Stimulated activated CD8-positive, alpha-beta memory T cell treated with anti-CD3 and anti-CD28 coated beads, Interleukin-15, amount 100 ng/mL, for 48 hours (primary cell): ENCODE measurements around the gene LETM1.

ENCODE experiments used
- DNase-seq, 2 donors: peaks; one replicate each; pipeline ENCODE4 v3.0.0-alpha.2; 2020; ENCODE audit warnings: low read depth in 2 of 2

LETM1 gene

DNA sequence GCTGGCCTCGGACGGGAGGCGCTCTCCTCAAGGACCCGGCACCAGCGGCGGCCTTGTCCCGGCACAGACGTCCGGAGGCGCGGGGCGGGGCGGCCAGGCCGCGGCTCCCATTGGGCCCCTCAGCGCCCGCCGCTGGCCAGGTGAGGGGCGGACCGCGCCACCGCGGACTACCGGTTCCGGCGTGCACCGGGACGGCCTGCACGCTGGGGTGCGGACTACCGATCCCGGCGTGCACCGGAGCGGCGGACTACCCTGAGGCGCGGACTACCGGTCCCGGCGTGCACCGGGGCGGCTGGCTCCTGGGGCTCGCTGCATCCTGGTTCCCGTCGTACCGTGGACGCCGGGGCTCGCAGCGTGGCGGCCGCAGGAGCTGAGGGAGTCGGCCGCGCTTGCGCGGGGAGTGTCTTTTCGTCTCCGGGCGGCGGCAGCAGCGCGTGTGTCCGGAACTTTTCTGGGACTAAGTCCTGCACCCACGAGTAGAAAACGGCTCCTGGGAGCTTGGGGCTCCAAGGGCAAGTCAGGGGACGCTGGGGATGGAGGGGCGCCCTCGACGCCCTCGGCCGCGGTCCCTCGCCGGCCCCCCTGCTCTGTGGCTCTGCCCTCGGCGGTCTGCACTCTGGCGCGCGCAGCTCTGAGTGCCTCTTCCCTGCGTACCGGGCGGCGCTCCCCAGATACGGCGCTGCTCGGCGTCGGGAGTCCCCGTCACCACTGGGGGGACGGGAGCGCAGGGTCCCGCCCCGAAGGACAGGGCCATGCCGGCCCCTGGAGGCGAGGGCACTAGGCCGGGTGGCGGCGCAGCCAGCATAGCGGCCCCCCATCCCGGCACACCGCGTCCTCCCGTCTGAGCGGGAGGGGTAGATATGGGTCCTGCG lies at the start of gene LETM1:
Gene LETM1, minus strand, starts transcription at position 86 of the 872 bp plus-strand sequence. CDS start 206 bp downstream, outside the sequence.
- DNase-seq, result peak; percentile 92 to 95

DNA sequence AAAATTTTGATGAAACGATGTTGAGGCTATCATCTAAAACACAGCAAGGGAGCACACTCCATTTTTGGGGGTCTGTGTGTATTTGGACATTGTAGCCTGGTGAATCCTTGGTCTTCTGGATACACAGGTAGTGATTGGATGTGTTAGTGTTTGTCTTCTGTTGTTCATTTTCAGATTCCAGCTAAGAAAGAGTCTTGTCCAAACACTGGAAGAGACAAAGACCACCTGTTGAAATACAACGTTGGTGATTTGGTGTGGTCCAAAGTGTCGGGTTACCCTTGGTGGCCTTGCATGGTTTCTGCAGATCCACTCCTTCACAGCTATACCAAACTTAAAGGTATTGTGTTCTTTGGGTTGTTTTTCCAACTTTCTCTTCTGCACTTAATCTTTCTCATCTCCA lies 48.1 kb upstream of the LETM1 start:
- no peak for DNase-seq

DNA sequence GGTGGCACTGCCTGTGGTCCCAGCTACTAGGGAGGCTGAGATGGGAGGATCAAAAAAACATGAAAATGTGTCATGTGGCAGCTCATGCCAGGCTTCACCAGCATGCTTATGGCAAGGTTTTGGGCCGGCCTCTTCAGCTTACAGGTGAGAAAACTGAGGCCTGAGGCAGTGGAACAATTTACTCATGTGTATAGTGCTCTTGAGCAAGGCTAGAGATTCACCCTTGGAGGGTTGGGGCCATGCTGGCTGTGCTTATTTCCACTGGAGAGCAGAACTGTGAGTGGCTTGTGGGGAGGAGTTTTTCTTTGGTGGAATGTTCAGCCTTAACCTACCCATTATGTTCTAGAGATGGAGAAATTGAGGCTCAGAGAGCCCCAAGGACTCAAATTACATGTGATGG lies 47.1 kb upstream of the LETM1 start:
- DNase-seq, result no peak

DNA sequence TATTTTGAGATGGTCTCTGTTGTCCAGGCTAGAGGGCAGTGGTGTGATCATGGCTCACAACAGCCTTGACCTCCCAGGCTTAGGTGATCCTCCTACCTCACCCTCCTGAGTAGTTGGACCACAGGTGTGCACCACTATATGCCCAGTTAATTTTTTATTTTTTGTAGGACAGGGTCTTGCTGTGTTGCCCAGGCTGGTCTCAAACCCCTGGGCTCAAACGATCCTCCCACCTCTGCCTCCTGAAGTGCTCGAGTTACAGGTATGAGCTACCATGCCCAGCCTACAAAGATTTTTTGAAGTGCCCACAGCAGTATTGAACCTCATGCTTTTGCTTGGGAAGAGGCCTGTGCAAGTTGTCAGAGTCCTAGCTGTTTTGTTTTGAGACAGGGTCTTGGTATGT lies 46.3 kb upstream of the LETM1 start:
- no peak for DNase-seq

DNA sequence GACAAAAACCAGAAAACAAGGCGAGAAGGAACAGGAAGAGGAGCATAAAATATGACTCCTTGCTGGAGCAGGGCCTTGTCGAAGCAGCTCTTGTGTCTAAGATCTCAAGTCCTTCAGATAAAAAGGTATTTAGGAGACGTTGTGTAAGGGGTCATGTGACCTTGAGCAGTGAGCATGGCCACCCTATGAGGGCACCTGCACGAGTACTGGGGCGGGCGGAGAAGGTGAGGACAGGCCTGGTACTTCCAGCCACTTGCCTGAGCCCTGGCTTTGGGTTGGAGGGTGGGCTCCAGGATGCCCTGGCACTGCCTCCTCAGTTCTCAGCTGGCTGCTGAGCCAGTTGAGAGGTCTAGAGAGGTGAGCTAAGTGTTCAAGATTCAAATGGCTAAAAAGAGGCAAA lies 45.2 kb upstream of the LETM1 start:
- no peak for DNase-seq

DNA sequence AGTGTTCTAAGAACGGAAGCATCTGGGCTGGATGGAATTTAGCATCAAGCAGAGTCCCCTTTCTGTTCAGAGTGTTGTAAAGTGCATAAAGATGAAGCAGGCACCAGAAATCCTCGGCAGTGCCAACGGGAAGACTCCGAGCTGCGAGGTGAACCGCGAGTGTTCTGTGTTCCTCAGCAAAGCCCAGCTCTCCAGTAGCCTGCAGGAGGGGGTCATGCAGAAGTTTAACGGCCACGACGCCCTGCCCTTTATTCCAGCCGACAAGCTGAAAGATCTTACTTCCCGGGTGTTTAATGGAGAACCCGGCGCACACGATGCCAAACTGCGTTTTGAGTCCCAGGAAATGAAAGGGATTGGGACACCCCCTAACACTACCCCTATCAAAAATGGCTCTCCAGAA lies 44.7 kb upstream of the LETM1 start:
- DNase-seq, result no peak

DNA sequence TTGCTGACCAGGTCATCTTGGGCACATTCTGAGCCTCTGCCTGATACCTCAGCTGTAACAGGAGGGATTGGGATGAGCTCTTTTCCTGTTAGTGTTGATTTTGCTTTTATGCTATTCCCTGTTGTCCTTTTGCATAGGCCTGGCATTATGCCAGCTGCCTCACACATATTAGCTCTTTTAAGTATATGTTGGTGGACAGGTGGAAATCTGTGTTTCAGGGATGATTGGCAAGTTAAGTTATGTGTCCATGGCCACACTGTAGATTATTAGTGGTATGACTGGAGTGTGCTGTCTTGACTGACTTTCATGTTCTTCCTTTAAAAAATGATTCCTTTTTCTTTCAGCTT lies 44.1 kb upstream of the LETM1 start:
- no peak for DNase-seq

DNA sequence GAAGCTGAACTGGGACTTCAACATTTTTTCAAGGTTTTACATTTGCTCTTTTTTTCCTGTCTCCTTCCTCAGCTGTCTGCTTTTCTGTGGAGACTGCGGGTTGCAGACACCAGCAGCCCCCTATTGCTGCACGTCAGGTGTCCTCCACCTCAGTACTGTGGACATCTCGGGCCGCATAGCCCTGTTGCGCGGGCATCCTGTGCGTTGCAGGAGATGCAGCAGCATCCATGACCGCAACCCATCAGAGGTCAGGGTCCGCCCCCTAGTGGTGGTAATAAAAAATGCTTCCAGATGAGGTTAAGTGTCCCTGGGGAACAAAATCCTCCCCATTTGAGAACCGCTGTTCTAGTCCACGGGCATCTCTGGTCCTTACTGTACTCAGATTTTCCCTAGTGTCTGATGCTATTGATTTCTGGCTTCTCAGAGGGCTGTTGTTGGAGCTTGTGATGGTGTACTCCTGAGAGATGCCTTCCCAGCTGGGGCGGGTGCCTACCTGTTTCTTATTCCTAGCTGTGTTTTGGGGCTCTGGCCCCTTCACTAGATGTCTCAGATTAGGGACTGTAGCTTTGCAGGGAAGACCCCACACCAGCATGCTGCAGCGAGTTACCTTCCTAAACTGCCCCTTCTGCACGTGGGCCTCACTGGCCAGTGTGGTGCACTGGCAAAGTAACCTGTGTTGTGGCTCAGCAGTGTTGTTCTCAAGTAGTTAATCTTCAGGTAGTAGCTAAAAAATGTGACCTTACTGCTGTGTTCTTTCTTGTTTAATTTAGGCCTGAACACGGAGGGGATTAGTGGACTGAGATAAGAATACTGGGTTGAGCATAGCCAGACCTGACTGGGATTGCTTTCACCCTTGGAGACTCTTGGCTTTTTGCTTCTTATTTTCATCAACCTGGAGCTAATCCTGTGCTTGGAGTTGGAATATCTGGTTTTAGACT lies 43.5 kb upstream of the LETM1 start:
- peak; percentile 42 to 49 for DNase-seq

DNA sequence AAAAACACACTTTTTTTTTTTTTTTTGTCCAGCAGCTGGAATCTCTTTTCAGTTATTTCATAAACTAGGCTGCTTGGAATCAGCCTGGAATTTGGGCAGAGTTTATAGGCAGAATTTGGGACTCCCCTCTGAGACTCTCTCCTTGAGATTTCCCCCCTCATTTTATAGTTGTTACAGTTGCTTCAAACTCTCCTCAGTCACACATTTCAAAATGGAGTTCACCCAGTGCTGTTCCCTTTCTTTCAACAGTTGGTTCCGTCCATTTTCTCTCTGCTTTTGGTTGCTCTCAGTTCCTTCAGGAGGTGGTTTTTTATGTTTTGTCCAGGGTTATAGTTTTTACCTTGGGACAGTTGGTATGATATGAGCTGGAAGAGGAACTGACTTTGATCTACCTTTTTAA lies 42.7 kb upstream of the LETM1 start:
- DNase-seq, result no peak

DNA sequence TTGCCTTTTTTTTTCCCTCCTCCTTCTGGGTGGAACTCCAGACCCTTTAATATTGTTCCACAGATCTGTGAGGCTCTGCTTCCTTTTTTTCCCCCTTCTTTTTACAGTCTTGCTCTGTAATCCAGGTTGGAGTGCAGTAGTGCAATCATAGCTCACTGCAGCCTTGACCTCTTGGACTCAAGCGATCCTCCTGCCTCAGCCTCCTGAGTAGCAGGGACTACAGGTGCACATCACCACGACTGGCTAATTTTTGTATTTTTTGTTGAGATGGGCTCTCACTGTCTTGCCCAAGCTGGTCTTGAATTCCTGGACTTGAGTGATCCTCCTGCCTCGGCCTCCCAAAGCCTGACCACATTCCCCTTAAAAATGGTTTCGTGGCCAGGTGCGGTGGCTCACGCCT lies 42.1 kb upstream of the LETM1 start:
- no peak for DNase-seq

DNA sequence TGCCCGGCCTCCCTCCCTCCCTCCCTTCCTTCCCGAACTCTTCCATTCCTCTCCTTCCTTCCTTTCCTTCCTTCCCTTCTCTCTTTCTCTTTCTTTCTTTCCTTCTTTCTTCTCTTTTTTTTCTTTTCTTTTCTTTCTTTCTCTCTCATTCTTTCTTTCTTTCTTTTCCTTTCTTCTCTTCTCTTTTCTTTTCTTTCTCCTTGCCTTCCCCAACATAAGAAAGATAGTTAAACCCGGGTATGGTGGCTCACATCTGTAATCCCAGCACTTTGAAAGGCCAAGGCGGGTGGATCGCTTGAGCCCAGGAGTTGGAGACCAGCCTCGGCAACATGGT lies 40.7 kb upstream of the LETM1 start:
- DNase-seq, result no peak

DNA sequence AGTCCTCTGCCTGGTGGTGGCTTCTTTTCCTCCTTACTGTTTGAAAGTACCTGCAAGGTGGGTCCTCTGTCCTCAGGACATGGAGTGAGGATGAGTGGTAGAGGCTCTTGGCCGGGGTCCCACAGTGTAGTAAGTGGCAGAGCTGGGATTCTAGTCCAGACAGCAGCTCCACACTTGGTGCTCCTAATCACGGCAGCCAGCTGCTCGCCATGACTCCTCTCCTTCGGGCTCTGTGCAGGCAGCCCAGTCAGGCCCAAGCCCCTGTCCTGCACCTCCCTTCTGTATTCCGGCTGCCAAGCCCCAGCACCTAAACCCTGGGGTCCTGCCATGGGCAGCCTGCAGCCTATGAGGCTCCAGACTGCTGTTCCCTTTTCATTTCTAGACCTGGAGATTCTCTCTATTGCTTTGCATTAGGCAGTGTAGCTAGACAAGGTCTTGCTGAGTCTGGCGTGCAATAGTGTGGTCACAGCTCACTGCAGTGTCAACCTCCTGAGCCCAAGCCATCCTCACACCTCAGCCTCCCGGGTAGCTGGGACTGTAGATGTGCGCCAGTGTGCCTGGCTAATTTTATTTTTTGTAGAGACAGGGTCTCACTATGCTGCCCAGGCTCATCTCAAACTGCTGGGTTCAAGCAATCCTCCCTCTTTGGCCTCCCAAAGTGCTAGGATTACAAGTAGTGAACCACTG lies 40.2 kb upstream of the LETM1 start:
- DNase-seq, result no peak

DNA sequence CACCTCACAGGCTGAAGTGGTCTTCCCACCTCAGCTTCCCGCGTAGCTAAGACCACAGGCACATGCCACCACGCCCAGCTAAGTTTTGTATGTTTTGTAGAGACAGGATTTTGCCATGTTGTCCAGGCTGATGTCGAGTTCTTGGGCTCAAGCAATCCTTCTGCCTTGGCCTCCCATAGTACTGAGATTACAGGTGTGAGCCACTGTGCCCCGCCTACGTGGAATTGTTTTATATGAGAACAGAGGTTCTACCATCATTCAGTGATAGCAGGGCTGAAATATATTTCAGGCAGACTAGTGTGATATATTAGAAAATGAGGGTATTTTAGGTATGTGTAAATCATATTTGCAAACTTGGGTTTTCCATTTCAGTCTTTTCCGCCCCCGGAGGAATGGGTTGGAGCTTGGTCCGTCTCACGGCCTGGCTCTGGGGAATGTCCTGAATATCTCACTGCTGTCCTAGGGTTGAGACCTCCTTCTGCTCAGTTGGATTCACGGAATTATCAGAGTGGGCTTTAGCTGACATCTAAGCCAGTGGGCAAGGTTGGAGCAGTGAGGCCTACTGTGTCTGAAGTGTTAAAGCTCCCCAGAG lies 35.1 kb upstream of the LETM1 start:
- no peak for DNase-seq

DNA sequence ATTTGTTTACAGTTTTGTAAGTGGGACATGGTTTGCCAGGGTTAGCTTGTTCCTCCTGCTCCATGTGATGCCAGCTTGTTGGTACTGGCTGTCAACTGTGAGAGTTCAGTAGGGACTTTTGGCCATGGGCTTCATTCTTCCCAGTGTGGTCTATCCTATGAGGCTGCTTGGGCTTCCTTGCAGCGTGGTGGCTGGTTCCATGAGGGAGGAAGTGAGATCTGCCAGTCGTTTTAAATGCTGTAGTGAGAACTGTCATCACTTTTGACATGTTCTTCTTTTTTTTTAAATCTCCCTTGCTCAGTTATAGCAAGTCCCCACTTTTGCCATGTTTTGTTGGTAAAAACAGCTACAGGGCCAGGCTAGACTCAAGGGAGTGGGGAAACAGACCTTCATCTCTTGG lies 31.1 kb upstream of the LETM1 start:
- DNase-seq, result no peak

DNA sequence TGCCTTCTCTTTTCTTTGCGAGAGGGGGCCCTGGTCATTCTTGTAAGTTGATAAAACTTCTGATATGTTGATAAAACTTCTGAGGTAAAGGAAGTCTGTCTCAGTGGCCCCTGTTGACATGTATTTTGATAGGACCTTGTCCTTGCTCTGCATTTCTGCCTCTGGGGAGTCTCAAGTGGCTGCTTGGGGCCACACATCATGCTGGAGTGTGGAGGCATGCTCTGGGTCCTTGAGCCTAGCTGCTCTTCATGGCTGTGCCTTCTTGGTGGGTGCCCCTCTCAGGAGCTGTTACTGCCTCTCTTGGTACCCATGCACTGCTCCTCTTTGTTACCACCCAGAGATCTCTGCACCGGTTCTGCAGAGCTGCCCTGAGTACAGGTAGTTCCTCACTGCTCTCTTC lies 29.5 kb upstream of the LETM1 start:
- DNase-seq, result no peak

DNA sequence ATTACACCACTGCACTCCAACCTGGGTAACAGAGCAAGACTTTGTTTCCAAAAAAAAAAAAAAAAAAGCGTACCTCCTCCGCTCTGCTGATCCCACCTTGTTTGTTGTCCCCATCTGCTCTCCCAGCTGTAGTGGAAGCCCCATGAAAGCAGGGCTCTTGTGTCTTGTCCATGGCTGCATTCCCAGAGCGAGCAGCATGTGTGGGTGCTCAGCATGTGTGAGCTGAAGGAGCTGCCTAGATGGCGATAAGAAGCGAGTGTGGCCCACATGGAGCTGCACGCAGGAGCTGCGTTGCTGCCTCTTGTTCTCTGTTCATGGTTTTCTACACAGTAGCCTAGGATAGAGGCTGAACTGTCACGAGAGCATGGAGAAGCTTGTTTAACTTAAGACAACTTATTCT lies 27.6 kb upstream of the LETM1 start:
- no peak for DNase-seq

DNA sequence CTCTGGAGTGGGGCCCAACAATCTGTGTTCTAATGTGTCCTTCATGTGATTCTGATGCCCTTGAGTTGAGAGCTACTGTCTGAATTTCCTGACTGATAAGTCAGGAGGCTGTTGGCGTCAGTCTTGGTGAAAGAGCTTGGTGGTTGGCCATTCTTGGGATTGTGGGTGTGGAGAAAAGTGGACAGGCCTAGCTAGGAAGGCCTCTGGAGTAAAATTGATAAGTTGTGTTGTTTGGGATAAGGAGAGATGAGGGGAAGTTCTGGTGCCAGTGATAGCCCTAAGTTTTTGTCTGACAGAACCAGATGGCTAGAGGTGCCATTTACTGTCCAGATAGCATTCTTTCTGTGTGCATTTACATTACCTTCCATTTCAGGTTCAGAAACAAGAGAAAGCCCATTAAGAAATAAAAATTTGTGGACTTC lies 26.9 kb upstream of the LETM1 start:
- DNase-seq, result no peak

DNA sequence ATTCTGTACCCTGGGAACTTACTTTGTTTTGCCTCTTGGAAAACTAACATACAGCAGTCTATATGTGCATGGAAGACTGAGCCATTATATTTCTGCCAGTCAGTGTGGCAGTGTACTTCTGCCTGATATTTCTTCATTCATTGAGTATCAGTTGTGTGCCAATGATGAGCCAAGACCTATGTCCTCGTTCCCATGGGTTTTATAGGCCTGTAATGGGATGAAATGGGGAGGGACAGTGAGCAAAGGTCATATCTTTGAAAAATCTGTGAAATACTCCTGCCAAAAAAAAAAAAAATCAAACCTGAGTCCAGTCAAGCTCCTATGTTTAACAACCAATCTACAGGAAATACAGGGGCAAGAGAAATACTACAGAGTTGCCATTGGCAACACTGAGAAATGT lies 24.4 kb upstream of the LETM1 start:
- DNase-seq, result no peak

DNA sequence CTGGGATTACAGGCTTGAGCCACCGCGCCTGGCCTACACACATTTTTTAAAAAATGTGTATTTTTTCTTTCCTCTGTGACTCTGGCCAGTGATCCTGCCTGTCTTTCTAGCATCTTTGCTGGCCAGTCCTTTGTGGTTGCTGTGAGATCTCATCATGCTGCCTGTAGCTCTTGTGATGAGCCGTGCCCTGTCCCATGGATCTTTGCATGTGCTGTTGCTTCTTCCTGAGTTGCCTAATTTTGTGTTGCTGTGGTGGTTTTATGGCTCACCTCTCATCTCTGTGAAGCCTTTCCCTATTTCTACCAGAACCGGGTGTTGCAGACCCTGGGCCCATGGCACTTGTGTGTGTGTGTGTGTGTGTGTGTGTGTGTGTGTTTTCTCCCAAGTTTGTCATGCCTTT lies 23.5 kb upstream of the LETM1 start:
- no peak for DNase-seq

DNA sequence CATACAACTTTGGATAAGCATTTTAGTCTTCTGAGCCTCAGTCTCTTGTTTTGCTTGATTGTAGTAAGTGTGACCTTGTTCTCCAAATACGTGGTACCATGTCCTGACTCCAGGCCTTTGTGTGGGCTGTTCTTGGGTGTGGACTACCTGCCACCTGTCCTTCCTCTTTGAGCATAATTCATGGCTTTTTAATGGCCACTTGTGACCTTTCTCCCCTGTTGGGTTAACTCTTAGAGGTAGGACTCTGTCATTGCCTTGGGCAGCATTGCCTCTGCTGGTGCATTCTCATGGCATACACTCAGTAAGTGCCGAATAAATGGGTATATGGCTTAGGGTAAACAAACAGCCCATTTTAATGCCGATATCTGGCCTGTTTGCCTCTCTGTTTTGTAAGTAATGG lies 18.2 kb upstream of the LETM1 start:
- DNase-seq, result no peak

DNA sequence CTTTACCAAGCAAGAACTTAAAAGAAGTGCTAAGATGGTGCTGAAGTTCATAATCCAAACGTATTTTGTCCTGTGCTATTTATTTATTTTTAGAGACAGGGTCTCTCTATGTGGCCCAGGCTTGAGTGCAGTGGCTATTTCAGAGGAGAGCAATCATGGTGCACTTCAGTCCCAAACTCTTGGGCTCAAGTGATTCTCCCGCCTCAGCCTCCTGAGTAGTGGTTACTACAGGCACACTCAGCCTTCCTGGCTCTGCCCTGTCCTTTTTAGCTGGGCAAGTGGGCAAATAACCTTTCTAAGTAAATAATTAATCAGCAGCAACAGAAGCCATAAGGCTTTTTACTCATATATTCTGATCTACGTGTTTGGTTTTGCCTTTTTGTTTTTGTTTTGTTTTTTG lies 17.8 kb upstream of the LETM1 start:
- DNase-seq, result no peak

DNA sequence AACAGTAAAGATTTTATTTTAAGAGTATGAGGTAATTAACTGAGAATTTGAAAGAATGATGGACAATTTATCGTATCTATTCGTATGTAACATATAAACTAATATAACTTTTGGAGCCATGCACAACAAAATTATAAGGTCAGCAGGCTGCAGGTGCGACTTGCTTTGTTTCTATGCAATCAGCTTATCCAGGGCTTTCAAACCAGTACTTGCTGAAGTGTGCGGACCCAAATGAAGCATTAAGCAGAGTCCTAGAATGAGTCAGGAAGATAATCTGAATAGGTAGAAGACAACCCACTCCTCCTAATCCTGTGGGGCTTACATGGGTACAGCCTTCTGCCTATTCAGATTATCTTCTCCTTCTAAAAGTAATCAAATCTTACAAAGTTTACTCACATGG lies 17.3 kb upstream of the LETM1 start:
- no peak for DNase-seq
